Right lobe of liver (tissue), 4 donors: ENCODE results near the gene ZMYND8.

ENCODE experiments used
- CTCF ChIP-seq, 4 donors: fragments of 200-600 bp in 3 of 4; fragments of 450-650 bp in 1 of 4; IDR thresholded peaks; one replicate each; pipeline versions ENCODE4 v1.5.1 to v1.8.0; 2016 to 2022; ENCODE audit warnings: antibody characterized with exemption in 4 of 4, mild to moderate bottlenecking in 2 of 4
- POLR2A ChIP-seq: fragments of 450-650 bp; IDR thresholded peaks from one replicate; pipeline ENCODE4 v1.6.1; 2017; ENCODE audit warnings: antibody characterized with exemption, mild to moderate bottlenecking
- donor health status: DM: no; HTN: no; CAD: no.
- donor health status: DM: no; HTN: no; CAD: no.
- donor health status: DM: no; HTN: yes; CAD: no.

- no peak for TF ChIP-seq CTCF (IDR thresholded peaks at IDR 0.05)
- no peak for TF ChIP-seq POLR2A
Observed at GRCh38 chr20:47405775-47406325, 49.4 kb upstream of the ZMYND8 start.
